Stimulated activated CD8-positive, alpha-beta memory T cell treated with anti-CD3 and anti-CD28 coated beads, Interleukin-7, amount 100 ng/mL, for 4 hours (primary cell): ENCODE data around the gene LACTB.

ENCODE experiments used
- DNase-seq, 2 donors: peaks; one replicate each; pipeline ENCODE4 v3.0.0-alpha.2; 2020; ENCODE audit warnings: low read depth in 2 of 2

Gene LACTB

GRCh38 chr15:63172851-63173451, 51.3 kb downstream of the LACTB start:
- no peak for DNase-seq

- no peak for DNase-seq
Measured at GRCh38 chr15:63176302-63176701, 54.6 kb downstream of the LACTB start.

GRCh38 chr15:63178034-63178433, 56.4 kb downstream of the LACTB start:
- DNase-seq, result no peak

GRCh38 chr15:63180746-63181145, 59.1 kb downstream of the LACTB start:
- no peak for DNase-seq

GRCh38 chr15:63181648-63182047, 60.0 kb downstream of the LACTB start:
- no peak for DNase-seq

GRCh38 chr15:63185206-63185605, 63.5 kb downstream of the LACTB start:
- no peak for DNase-seq

GRCh38 chr15:63186065-63186464, 64.4 kb downstream of the LACTB start:
- no peak for DNase-seq

- no peak for DNase-seq
Measured at GRCh38 chr15:63187589-63188226, 66.0 kb downstream of the LACTB start.

- DNase-seq, result no peak
Measured at GRCh38 chr15:63188247-63188925, 66.7 kb downstream of the LACTB start.

GRCh38 chr15:63188926-63189871, 67.5 kb downstream of the LACTB start, which contains the start of gene RAB8B:
Gene RAB8B, plus strand, starts transcription at chr15:63189606. Its CDS starts 19 bp downstream, at chr15:63189625.
- DNase-seq, result peak; percentile 96 to 98

GRCh38 chr15:63189941-63190768, 68.5 kb downstream of the LACTB start:
- DNase-seq, result no peak

GRCh38 chr15:63190769-63191649, 69.3 kb downstream of the LACTB start:
- DNase-seq, result no peak
